Panc1 (cell line): ENCODE results near the gene UBASH3B. TPM values are rescaled to one million over a fixed set of nuclear protein-coding genes. Genes with fewer than 3 reads are reported as not detected.
A peak's percentile ranks its signal among the peaks of the same experiment; 100 is the strongest.

Experiments
- ATAC-seq: fragments of 200-7000 bp; cut with Tn5 transposase; 2 replicates; pipeline ENCODE4 v1.9.1; 2020; ENCODE audit warnings: mild to moderate bottlenecking, moderate library complexity
- BruUV-seq: library from RNA; stranded (reverse); fragments of 400-500 nt; replicated peaks from 2 replicates; lab custom pipeline; 2021; lab: Mats Ljungman, UMichigan
- CTCF ChIA-PET: fragments of 300-600 bp; sonication (Branson Sonifier 250); formaldehyde crosslinking; loops from one replicate; lab custom pipeline; 2022; ENCODE audit warnings: antibody characterized with exemption; lab: Charles Lee
- POLR2A ChIA-PET: fragments of 300-600 bp; sonication (Branson Sonifier 250); formaldehyde crosslinking; loops from one replicate; lab custom pipeline; 2022; ENCODE audit warnings: antibody characterized with exemption; lab: Charles Lee
- DNase-seq: peaks from one replicate; pipeline ENCODE4 v3.0.0-alpha.2; 2010; ENCODE audit warnings: low read depth, low spot score
- H3K27ac ChIP-seq: 2 replicates; pipeline ENCODE4 v1.5.1; 2011; ENCODE audit warnings: mild to moderate bottlenecking, low read length, inconsistent platforms
- H3K27me3 ChIP-seq: fragments of 200-500 bp; sonication (Bioruptor generic); 2 replicates; pipeline ENCODE4 v1.6.0; 2014; ENCODE audit warnings: low read length, inconsistent platforms; ENCODE audit not compliant: control insufficient read depth, insufficient read depth
- H3K36me3 ChIP-seq: fragments of 200-500 bp; sonication (Bioruptor generic); 2 replicates; pipeline ENCODE4 v1.5.1; 2014; ENCODE audit warnings: inconsistent platforms, mild to moderate bottlenecking, low read length, moderate library complexity; ENCODE audit not compliant: control insufficient read depth, insufficient read depth
- H3K4me1 ChIP-seq: 2 replicates; pipeline ENCODE4 v1.5.1; 2011; ENCODE audit warnings: inconsistent platforms, mild to moderate bottlenecking, low read length, moderate library complexity; ENCODE audit not compliant: control insufficient read depth, insufficient read depth
- H3K4me3 ChIP-seq, 2 experiments: 2 replicates each; pipeline ENCODE4 v1.5.1; 2011 to 2012; ENCODE audit warnings: low read depth in 2 of 2, low read length in 2 of 2, mild to moderate bottlenecking in 2 of 2, inconsistent platforms in 1 of 2, moderate library complexity in 1 of 2
- H3K9me3 ChIP-seq: fragments of 200-500 bp; sonication (Bioruptor generic); 2 replicates; pipeline ENCODE4 v1.5.1; 2014; ENCODE audit warnings: low read depth, mild to moderate bottlenecking, inconsistent platforms, low read length, moderate library complexity; ENCODE audit not compliant: control insufficient read depth, insufficient read depth
- POLR2AphosphoS5 ChIP-seq: IDR thresholded peaks from 2 replicates; pipeline ENCODE4 v1.6.1; 2012; ENCODE audit warnings: mild to moderate bottlenecking, low read depth, low read length, moderate library complexity
- SIN3A ChIP-seq: IDR thresholded peaks from 2 replicates; pipeline ENCODE4 v1.6.1; 2012; ENCODE audit warnings: low read depth, mild to moderate bottlenecking, low read length, moderate library complexity, borderline replicate concordance; ENCODE audit not compliant: insufficient read depth
- TCF7L2 ChIP-seq: IDR thresholded peaks from 2 replicates; pipeline ENCODE4 v1.6.1; 2011; ENCODE audit warnings: mild to moderate bottlenecking, low read depth, low read length, inconsistent platforms
- in situ Hi-C: cut with HindIII; loops from 2 replicates; pipeline ENCODE4 v1.10.0; 2016; ENCODE audit warnings: low sequenced_read_pairs, low pct_unique_long_range_greater_than_20kb
- intact Hi-C: fragments of 100-400 bp; cut with micrococcal nuclease; formaldehyde crosslinking; loops from one replicate; pipeline ENCODE4 v1.10.0; 2022; ENCODE audit not compliant: unreplicated experiment
- total RNA-seq: library from RNA; stranded (reverse); gene quantifications from one replicate; pipeline ENCODE4 v1.2.1, GENCODE V29; 2021; ENCODE audit not compliant: unreplicated experiment
- TF ChIP-seq, protein P1 (sequence below), 2 experiments: IDR thresholded peaks; 2 replicates each; pipeline ENCODE4 v1.6.1; 2011 to 2012; ENCODE audit warnings: low read depth in 2 of 2, control low read depth in 1 of 2, low read length in 1 of 2, mild to moderate bottlenecking in 1 of 2, moderate library complexity in 1 of 2; ENCODE audit not compliant: insufficient read depth in 1 of 2
- TF ChIP-seq, protein P2 (sequence below): fragments of 450-650 bp; IDR thresholded peaks from 2 replicates; pipeline ENCODE4 v1.5.1; 2017; ENCODE audit warnings: mild to moderate bottlenecking

The UBASH3B gene
- total RNA-seq, 1 experiment from 2014 or later = 55.1 TPM

DNA sequence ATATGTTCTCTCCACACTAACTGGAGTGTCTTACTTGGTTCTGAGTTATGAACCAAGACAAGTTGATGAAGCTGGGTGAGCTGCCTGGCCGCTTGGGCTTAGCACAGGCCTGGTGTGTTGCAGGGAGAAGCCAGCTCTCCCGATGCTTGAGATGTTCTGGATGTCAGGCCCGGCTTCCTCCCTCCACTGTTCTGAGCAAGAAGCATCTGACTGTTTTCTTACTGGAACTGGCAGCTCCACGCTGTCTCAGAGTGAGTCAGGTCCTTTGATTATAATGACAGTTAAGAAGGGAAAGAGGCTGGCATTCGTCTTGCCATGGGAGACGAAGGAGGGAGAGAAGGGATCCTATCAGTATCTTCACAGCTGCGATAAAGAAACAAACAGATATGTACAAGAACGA is 136.3 kb downstream of the UBASH3B start:
- in situ Hi-C loops (no loop called here), intact Hi-C loops (no loop called here)
- no TSS peak for BruUV-seq
- ChIA-PET CTCF (interaction anchor here (0.6 kb wide), 1 partner anchor 229 kb away, joined by 5 read pairs; no protein-coding TSS in a partner anchor), POLR2A (no interaction called here)
- H3K4me3 ChIP-seq = no peak overlapping the region
- no peaks in the 10 kb centered on the region for H3K4me1 ChIP-seq
- no peak overlapping the region for H3K27ac ChIP-seq
- no peaks in the 10 kb centered on the region; the same call in 1 of the 2 replicates for H3K36me3 ChIP-seq
- no peaks in the 10 kb centered on the region for H3K27me3 ChIP-seq
- peak; percentile 79 for ATAC-seq
- DNase-seq = peak; percentile 46
- TF ChIP-seq, protein P1, sequence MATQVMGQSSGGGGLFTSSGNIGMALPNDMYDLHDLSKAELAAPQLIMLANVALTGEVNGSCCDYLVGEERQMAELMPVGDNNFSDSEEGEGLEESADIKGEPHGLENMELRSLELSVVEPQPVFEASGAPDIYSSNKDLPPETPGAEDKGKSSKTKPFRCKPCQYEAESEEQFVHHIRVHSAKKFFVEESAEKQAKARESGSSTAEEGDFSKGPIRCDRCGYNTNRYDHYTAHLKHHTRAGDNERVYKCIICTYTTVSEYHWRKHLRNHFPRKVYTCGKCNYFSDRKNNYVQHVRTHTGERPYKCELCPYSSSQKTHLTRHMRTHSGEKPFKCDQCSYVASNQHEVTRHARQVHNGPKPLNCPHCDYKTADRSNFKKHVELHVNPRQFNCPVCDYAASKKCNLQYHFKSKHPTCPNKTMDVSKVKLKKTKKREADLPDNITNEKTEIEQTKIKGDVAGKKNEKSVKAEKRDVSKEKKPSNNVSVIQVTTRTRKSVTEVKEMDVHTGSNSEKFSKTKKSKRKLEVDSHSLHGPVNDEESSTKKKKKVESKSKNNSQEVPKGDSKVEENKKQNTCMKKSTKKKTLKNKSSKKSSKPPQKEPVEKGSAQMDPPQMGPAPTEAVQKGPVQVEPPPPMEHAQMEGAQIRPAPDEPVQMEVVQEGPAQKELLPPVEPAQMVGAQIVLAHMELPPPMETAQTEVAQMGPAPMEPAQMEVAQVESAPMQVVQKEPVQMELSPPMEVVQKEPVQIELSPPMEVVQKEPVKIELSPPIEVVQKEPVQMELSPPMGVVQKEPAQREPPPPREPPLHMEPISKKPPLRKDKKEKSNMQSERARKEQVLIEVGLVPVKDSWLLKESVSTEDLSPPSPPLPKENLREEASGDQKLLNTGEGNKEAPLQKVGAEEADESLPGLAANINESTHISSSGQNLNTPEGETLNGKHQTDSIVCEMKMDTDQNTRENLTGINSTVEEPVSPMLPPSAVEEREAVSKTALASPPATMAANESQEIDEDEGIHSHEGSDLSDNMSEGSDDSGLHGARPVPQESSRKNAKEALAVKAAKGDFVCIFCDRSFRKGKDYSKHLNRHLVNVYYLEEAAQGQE (IDR thresholded peaks at IDR 0.05; ENCODE audit: insufficient read depth in 1 of 2, low read depth in 2 of 2, low read length in 1 of 2) = no peak
- no peak for TF ChIP-seq POLR2AphosphoS5
- TF ChIP-seq, protein P2, sequence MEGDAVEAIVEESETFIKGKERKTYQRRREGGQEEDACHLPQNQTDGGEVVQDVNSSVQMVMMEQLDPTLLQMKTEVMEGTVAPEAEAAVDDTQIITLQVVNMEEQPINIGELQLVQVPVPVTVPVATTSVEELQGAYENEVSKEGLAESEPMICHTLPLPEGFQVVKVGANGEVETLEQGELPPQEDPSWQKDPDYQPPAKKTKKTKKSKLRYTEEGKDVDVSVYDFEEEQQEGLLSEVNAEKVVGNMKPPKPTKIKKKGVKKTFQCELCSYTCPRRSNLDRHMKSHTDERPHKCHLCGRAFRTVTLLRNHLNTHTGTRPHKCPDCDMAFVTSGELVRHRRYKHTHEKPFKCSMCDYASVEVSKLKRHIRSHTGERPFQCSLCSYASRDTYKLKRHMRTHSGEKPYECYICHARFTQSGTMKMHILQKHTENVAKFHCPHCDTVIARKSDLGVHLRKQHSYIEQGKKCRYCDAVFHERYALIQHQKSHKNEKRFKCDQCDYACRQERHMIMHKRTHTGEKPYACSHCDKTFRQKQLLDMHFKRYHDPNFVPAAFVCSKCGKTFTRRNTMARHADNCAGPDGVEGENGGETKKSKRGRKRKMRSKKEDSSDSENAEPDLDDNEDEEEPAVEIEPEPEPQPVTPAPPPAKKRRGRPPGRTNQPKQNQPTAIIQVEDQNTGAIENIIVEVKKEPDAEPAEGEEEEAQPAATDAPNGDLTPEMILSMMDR = no peak
- TF ChIP-seq SIN3A = no peak
- TF ChIP-seq TCF7L2 = no peak
- H3K9me3 ChIP-seq = no peaks in the 10 kb centered on the region

DNA sequence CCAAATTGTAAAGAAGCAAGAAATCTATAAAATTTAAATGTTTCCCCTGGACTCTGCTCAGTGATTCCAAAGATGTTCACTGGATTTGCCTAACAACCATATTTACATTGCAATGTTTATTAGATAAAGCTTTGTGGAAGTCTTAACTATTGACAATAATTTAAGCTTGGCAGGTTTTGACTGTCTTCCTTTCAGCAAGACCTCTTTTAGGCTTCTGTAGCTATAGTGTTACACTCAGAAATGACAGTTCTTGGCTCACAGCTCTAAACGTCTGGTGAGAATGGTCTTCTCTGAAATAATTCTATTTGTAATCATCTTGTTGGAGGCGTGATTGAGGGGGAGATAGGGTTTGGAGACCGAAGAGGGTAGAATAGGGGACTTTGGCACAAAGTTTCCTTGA is 138.0 kb downstream of the UBASH3B start:
- POLR2A ChIA-PET = interaction anchor here (0.6 kb wide), 1 partner anchor 152 kb away, joined by 3 read pairs; no protein-coding TSS in a partner anchor
- Histone ChIP-seq H3K36me3 (peaks cover 3% of the 10 kb centered on the region), H3K4me1 (no peaks in the 10 kb centered on the region), H3K27me3 (no peaks in the 10 kb centered on the region), H3K4me3 (no peak overlapping the region), H3K9me3 (no peaks in the 10 kb centered on the region), H3K27ac (no peak overlapping the region)
- CTCF ChIA-PET = interaction anchor here (0.5 kb wide), 1 partner anchor 216 kb away, joined by 3 read pairs; no protein-coding TSS in a partner anchor
- intact Hi-C loops (no loop called here), in situ Hi-C loops (no loop called here)
- ATAC-seq (no peak), DNase-seq (no peak)
- no TSS peak for BruUV-seq
- TF ChIP-seq, protein P1 (IDR thresholded peaks at IDR 0.05; ENCODE audit: insufficient read depth in 1 of 2, low read depth in 2 of 2, low read length in 1 of 2) = no peak
- no peak for TF ChIP-seq POLR2AphosphoS5
